GM12801 (cell line): ENCODE results near the gene SYNDIG1L.

Source experiments
- TF ChIP-seq, protein P1 (sequence below): IDR thresholded peaks from one replicate; pipeline ENCODE4 v1.5.1; 2011; ENCODE audit warnings: control low read depth; ENCODE audit not compliant: insufficient read length; ENCODE audit errors: extremely low read depth

SYNDIG1L gene

DNA sequence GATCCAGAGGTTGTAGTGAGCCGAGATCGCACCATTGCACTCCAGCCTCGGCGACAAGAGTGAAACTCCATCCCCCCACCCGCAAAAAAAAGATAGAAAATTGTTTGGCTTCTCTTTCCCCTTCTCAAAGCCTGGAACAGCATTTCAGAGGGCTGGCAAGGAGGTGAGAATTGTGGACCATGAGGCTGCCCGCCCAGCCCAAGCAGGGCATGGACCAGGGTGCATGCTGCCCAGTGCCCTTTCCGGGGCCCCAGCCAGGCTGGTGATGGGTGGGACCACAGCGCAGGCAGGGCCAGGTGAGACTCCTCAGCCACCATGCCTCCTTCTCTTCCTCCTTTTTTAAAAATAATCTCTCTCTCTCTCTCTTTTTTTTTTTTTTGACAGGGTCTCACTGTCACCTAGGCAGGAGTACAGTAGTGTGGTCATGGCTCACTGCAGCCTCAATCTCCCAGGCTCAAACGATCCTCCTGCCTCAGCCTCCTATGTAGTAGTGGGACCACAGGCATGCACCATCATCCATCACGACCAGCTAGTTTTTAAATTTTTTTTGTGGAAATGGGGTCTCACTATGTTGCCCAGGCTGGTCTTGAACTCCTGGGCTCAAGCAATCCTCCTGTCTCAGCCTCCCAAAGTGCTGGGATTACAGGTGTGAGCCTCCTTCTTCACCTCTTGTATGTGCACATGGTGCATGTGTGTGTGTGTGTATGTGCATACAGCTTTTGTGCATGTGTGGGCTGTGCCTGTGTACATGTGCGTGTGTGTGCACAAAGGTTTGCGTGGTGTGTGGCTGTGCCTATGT, 22.2 kb downstream of the SYNDIG1L start:
- TF ChIP-seq, protein P1, sequence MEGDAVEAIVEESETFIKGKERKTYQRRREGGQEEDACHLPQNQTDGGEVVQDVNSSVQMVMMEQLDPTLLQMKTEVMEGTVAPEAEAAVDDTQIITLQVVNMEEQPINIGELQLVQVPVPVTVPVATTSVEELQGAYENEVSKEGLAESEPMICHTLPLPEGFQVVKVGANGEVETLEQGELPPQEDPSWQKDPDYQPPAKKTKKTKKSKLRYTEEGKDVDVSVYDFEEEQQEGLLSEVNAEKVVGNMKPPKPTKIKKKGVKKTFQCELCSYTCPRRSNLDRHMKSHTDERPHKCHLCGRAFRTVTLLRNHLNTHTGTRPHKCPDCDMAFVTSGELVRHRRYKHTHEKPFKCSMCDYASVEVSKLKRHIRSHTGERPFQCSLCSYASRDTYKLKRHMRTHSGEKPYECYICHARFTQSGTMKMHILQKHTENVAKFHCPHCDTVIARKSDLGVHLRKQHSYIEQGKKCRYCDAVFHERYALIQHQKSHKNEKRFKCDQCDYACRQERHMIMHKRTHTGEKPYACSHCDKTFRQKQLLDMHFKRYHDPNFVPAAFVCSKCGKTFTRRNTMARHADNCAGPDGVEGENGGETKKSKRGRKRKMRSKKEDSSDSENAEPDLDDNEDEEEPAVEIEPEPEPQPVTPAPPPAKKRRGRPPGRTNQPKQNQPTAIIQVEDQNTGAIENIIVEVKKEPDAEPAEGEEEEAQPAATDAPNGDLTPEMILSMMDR: no peak

DNA sequence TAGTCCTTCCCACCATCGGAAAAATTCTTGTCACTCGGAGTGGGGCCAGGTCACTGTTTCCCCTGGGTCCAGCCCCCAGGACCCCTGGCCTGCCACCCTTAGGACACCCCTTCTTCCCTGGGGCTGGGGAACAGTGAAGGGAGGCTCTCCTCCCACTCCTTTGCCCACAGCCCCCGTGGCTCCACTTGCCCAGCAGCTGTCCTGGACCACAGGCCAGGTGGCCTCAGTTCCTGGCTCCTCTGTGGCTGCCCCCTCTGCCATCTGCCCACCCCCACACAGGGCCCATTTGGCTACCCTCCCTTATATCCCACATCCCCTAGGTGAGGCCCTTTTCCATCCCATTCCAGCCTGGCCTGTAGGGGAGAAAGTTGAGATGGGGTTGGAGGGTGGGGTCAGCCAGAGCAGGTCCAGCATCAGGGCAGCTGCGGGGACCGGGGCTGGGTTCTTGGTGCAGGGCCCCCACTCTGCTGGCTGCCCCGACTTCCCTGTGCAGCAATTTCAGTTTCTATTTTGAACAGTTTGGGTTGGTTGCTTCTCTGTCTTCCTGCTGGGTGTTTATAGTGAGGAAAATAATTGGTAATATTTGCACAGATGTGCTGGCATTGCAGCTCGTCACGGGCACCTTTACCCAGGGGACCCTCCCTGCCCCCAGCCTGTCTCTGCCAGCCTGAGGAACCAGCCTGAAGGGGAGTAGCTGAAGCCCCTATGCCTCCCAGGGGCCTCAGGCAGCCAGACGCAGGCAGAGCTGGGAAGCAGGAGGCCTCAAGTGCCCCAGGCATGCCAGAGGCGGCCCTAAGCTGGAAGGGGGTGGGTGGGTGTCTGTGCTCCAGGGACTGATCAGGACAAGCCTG, 23.4 kb downstream of the SYNDIG1L start:
- TF ChIP-seq, protein P1: no peak

DNA sequence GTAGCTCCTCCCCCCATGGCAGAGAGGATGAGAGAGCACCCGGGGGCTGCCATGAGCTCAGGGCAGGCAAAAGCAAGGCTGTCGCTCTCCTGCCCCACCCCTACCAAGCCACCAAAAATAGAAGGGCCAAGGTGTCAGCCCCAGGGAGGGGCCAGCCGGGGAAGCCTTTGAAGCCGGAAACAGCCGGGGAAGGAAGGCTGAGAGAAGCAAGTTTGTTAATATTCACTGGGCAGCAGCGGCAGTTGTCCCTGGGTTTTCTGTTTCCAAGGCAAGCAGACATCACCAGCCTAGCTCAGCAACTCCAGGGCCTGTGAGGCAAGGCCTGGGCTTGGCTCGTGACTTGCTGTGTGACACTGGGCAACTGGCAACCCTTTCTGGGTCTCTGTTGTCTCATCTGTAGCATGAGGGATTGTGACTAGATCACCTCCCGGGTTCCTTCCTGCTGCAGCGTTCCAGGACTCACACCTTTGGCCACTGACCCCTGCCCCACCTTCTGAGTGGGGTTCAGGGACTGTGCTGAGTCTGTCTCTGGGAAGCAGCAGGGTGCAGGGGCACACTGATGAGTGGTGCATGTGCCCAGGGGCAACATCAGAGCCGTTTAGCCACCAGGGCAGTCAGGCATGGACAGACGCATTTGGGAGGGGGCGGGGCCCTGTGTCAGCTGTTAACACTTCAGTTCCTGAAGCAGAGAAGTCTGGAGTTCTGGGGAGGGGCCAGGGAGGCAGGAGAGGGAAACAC, 24.3 kb downstream of the SYNDIG1L start:
- TF ChIP-seq, protein P1: no peak

DNA sequence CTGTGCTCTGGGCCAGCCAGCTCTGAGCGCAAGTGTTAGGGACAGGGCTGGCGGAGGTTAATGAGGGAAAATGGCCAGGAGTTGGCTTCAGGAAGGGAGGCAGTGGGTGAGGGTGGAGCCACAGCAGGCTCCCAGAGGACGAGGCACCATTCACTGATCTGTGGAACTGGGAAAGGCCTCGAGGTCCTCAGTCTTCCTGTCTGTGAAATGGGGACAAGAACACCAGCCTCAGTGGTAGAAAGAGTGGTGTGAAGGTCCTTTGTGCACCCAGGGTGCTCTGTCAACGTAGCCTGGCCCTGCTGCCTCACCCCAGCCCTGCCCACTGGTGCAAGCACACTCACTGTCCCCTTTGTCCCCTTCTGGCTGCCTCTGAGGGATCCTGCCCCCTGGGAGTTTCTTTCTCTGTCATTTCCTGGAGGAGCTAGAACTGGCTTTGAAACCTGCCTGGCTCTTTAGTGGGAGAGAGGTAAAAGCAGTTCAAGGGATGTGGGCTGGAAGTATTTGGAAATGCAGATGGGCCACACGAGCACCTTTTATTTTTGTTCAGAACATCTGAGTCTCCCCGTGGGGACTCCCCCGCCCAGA, 25.0 kb downstream of the SYNDIG1L start:
- TF ChIP-seq, protein P1: no peak

DNA sequence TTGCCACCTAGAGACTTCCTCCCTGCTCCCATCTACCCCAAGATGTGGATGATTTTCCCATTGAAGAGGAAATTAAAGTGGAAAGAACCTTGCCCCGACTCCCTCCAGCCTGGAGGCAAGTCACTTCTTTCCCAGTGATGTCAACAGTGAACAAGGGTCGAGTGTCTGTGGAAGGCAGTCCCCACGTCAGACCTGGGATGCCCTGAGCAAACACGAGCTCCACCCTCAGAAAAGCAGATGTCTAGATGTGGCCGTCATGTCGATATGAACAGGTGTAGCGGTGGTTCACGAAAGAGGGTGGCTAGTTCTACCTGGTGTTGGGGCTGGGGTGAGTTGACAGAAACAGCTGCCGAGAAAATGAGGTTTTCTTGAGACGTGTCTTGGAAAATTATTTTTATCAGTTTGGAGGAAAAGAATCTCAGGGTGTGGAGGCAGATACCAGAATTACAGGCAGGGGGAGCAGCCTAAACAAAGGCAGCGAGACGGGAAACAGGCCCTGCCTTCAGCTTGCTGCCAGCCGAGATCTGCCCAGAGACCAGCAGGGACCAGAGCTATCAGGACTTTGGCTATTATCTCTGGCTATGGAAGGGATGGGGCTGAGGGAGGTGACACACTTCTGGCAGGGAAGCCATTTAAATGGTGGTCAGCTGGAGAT, 25.9 kb downstream of the SYNDIG1L start:
- TF ChIP-seq, protein P1: no peak

DNA sequence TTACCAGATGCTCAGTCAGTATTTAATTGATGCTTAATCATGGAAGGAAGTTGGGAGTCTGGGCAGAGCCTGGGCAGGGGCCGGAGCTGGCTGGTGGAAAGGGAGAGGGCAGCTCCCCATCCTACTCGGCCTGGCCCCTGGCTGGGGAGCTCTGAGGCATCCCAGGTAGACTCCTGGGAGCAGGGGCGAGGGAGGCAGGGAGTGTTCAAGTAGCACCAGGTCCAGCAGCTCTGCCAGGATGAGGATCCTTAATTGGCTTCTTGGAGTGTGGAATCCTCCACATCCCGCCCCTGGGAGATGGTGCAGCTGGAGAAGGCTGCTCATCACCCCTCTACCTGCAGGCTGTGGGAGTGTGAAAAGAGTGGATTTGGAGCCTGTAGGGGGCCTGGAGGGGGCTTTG, 30.9 kb downstream of the SYNDIG1L start:
- TF ChIP-seq, protein P1: no peak
